Lower leg skin (tissue), 4 donors: ENCODE results near the gene PPP2R5C. TPM values are rescaled to one million over a fixed set of nuclear protein-coding genes. Genes with fewer than 3 reads are reported as not detected.
"Not testable (repeated sequence)": the region's sequence is repeated elsewhere in the genome, so short reads cannot be mapped to it uniquely, and the experiment has no call there.

Experiments used
- DNase-seq, 2 donors: peaks; one replicate each; pipeline ENCODE4 v3.0.0-alpha.2; 2019; ENCODE audit warnings: low spot score in 2 of 2
- H3K4me3 ChIP-seq: fragments of 200-600 bp; sonication (generic); 2 replicates; pipeline ENCODE4 v1.5.1; 2017; ENCODE audit warnings: mild to moderate bottlenecking, low read depth; ENCODE audit not compliant: poor library complexity, severe bottlenecking
- CTCF ChIP-seq, 3 donors: fragments of 450-650 bp; IDR thresholded peaks; one replicate each; pipeline ENCODE4 v1.5.1; 2016; ENCODE audit warnings: antibody characterized with exemption in 3 of 3, mild to moderate bottlenecking in 3 of 3, moderate library complexity in 2 of 3
- POLR2A ChIP-seq, 2 donors: fragments of 450-650 bp; IDR thresholded peaks; one replicate each; pipeline ENCODE4 v1.6.1; 2016 to 2017; ENCODE audit warnings: antibody characterized with exemption in 2 of 2, mild to moderate bottlenecking in 1 of 2, moderate library complexity in 1 of 2
- whole genome bisulfite sequencing, 2 donors: methylation state at CpG; one replicate each; pipeline ENCODE4 v1.1.5; 2018; 5-methylcytosine and 5-hydroxymethylcytosine counted together
- intact Hi-C: fragments of 100-400 bp; cut with DNase I; formaldehyde crosslinking; loops from one replicate; pipeline ENCODE4 v1.15.0; 2023; ENCODE audit warnings: low total_unique reads
- total RNA-seq, 4 donors: library from RNA; depleted of rRNA; stranded (reverse); fragments of >200 nt; gene quantifications; one replicate each; pipeline ENCODE4 v1.1.0, GENCODE V29; 2016

The PPP2R5C gene
- total RNA-seq, 4 donors from 2014 or later: 74.6 to 89.9 (median 80.3) TPM

GRCh38 chr14:101796479-101796878 lies 35.0 kb downstream of the PPP2R5C start:
- WGBS, 2 donors: 97% methylated on average over 10 of the region's 10 CpGs
- intact Hi-C loops: no loop called here

GRCh38 chr14:101797856-101798255 lies 36.3 kb downstream of the PPP2R5C start:
- intact Hi-C loops: no loop called here
- TF ChIP-seq CTCF (IDR thresholded peaks at IDR 0.05) (no peak), POLR2A (IDR thresholded peaks at IDR 0.05) (no peak)
- 83 to 88% methylated on average over 5 of the region's 5 CpGs for WGBS, 2 donors
- H3K4me3 ChIP-seq: no peak overlapping the region
- DNase-seq: no peak

More at GRCh38 chr14:101796479-101796878, 35.0 kb downstream of the PPP2R5C start:
- TF ChIP-seq CTCF (IDR thresholded peaks at IDR 0.05) (no peak), POLR2A (IDR thresholded peaks at IDR 0.05) (no peak)
- H3K4me3 ChIP-seq: no peak overlapping the region
- DNase-seq: no peak

- WGBS, 2 donors: 95 to 100% methylated on average over 1 of the region's 1 CpG
- H3K4me3 ChIP-seq, DNase-seq, intact Hi-C loops: not testable (repeated sequence)
These were observed 42.9 kb downstream of the PPP2R5C start for GRCh38 chr14:101804373-101804772.

GRCh38 chr14:101806252-101806651 lies 44.7 kb downstream of the PPP2R5C start:
- 76 to 100% methylated on average over 1 of the region's 1 CpG for WGBS, 2 donors
- H3K4me3 ChIP-seq, intact Hi-C loops, DNase-seq: not testable (repeated sequence)

- no peak for DNase-seq
- TF ChIP-seq POLR2A (IDR thresholded peaks at IDR 0.05) (no peak), CTCF (IDR thresholded peaks at IDR 0.05) (no peak)
- intact Hi-C loops: no loop called here
- no peak overlapping the region for H3K4me3 ChIP-seq
- WGBS, 2 donors: 39 to 44% methylated on average over 11 of the region's 11 CpGs
These were observed 46.6 kb downstream of the PPP2R5C start for GRCh38 chr14:101808020-101808641.

GRCh38 chr14:101808894-101809670 lies 47.6 kb downstream of the PPP2R5C start:
- intact Hi-C loops: no loop called here
- WGBS, 2 donors: 43 to 45% methylated on average over 6 of the region's 6 CpGs
- DNase-seq: no peak
- no peak overlapping the region for H3K4me3 ChIP-seq
- TF ChIP-seq POLR2A (IDR thresholded peaks at IDR 0.05) (no peak), CTCF (IDR thresholded peaks at IDR 0.05) (no peak)
